Caki2 (cell line): ENCODE measurements around the gene DPH5. TPM values are rescaled to one million over a fixed set of nuclear protein-coding genes. Genes with fewer than 3 reads are reported as not detected.
"Not testable (repeated sequence)": the region's sequence is repeated elsewhere in the genome, so short reads cannot be mapped to it uniquely, and the experiment has no call there.

Experiments
- DNase-seq: peaks from one replicate; pipeline ENCODE4 v3.0.0-alpha.2; 2015; ENCODE audit warnings: low read depth
- in situ Hi-C: cut with HindIII; loops from 2 replicates; pipeline ENCODE4 v1.10.0; 2016; ENCODE audit warnings: low sequenced_read_pairs, low pct_unique_long_range_greater_than_20kb, mixed read lengths
- total RNA-seq: library from RNA; depleted of rRNA; stranded (reverse); fragments of >200 nt; shearing (Covaris generic); gene quantifications from 2 replicates; pipeline ENCODE4 v1.2.3, GENCODE V29; 2014; ENCODE audit warnings: low replicate concordance; rRNA removed

DPH5 gene
- total RNA-seq, 1 experiment from 2014 or later: 47.2 TPM

GRCh38 chr1:100952104-100952745 is 73.4 kb downstream of the DPH5 start:
- no peak for DNase-seq
- in situ Hi-C loops: no loop called here

DNA sequence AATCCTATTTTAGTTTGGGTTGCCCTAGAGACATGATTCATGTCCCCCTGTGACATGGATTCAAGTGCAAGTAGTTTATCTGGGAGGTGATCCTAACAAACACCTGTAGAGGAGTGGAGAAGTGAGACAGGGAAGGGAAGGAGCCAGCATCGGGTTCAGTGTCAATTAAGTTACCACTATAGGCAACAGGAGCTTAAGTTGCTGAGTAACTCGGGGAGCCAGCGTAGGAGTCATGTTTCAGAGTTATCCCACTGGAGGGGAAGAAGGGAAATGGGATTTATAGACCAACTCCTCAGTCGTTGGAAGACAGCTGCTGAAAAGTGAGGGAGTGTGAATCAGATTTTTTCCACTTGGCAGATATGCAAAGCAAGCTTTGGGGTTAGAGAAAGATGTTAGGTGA is 74.8 kb downstream of the DPH5 start:
- in situ Hi-C loops: no loop called here
- DNase-seq: no peak

DNA sequence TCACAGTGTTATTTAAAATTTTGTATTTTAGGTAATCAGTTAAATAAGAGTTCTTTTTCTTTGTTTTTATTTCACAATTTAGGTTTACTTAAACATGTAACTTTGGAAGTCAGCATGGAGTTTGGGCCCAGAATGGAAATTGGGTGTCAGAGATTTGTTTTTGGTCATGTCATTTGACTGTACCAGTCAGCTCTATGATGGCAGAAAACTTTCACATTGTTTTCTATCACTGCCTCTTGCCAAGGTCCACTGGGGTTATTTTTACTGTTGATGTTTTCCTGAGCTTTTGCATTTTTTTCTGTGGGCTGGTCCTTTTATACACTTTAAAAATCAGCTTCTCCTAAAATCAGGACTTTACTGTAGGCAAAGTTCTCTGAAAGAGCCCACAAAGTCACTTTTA is 75.2 kb downstream of the DPH5 start:
- in situ Hi-C loops: no loop called here
- no peak for DNase-seq

GRCh38 chr1:100949515-100950158 is 75.9 kb downstream of the DPH5 start:
- in situ Hi-C loops: not testable (repeated sequence)
- peak; percentile 25 for DNase-seq

DNA sequence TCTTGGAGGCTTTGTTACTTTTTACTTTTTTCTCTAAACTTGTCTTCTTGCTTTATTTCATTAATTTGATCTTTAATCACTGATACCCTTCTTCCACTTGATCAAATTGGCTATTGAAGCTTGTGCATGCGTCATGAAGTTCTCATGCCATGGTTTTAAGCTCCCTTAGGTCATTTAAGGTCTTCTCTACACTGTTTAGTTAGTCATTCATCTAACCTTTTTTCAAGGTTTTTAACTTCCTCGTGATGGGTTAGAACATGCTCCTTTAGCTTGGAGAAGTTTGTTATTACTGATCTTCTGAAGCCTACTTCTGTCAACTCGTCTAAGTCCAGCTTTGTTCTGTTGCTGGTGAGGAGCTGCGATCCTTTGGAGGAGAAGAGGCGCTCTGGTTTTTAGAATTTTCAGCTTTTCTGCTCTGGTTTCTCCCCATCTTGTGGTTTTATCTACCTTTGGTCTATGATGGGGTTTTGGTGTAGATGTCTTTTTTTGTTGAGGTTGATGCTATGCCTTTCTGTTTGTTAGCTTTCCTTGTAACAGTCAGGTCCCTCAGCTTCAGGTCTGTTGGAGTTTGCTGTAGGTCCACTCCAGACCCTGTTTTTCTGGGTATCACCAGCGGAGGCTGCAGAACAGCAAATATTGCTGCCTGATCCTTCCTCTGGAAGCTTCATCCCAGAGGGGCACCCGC is 76.7 kb downstream of the DPH5 start:
- DNase-seq, in situ Hi-C loops: not testable (repeated sequence)

GRCh38 chr1:100947816-100948215 is 77.8 kb downstream of the DPH5 start:
- DNase-seq, in situ Hi-C loops: not testable (repeated sequence)

- in situ Hi-C loops, DNase-seq: not testable (repeated sequence)
Observed at GRCh38 chr1:100946064-100946463, 79.5 kb downstream of the DPH5 start.

- in situ Hi-C loops: no loop called here
- no peak for DNase-seq
Observed at GRCh38 chr1:100943533-100943932, 82.1 kb downstream of the DPH5 start.

- in situ Hi-C loops: no loop called here
- DNase-seq: no peak
Observed at GRCh38 chr1:100942304-100943046, 83.1 kb downstream of the DPH5 start.

GRCh38 chr1:100941580-100942216 is 83.9 kb downstream of the DPH5 start:
- in situ Hi-C loops: no loop called here
- no peak for DNase-seq

DNA sequence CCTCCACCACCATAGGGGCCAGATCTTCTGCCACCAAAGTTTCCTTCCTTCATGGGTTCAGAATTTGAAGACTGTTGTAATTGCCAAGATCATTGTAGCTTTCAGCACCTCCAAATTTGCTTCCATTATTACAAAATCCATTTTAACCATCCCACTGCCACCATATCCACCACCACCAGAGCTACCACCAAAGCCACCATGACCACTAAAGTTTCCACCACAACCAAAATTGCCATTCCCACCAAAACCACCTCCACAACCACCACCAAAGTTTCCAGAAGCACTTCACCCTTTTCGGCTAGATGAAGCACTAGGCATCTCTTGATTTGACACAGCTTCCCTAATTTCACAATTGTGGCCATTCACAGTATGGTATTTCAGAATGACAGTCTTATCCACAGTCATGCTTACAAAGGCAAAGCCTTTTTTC is 84.5 kb downstream of the DPH5 start:
- in situ Hi-C loops: no loop called here

More for the DNA sequence above, 84.5 kb downstream of the DPH5 start:
- no peak for DNase-seq

Other genes with a start within 250 kb of the DPH5 start
- 1.8 and 3.9 TPM in 2 replicates for gene EXTL2, start 130.9 kb downstream of the DPH5 start, total RNA-seq
- 10.8 and 28.4 TPM in 2 replicates for gene SLC30A7, start 129.7 kb downstream of the DPH5 start, total RNA-seq
- gene S1PR1, start 211.2 kb upstream of the DPH5 start, total RNA-seq: not detected in 2 replicates